ENCODE measurements around the gene PBXIP1.

Gene PBXIP1

GRCh38 chr1:154974102-154974807, 18.4 kb upstream of the PBXIP1 start, which contains the start of gene CKS1B:
TSS of gene CKS1B (plus strand) at chr1:154974681. CDS start at chr1:154974746, 65 bp downstream.
- no peak for TF ChIP-seq CTCF (IDR thresholded peaks at IDR 0.05; ENCODE audit: low read length, missing control alignments)
- H3K4me3 ChIP-seq (replicated peaks; ENCODE audit: low read depth, low read length) = peak within 1 kb of the TSS; percentile 83
- DNase-seq (ENCODE audit: low read depth) = peak; percentile 100

DNA sequence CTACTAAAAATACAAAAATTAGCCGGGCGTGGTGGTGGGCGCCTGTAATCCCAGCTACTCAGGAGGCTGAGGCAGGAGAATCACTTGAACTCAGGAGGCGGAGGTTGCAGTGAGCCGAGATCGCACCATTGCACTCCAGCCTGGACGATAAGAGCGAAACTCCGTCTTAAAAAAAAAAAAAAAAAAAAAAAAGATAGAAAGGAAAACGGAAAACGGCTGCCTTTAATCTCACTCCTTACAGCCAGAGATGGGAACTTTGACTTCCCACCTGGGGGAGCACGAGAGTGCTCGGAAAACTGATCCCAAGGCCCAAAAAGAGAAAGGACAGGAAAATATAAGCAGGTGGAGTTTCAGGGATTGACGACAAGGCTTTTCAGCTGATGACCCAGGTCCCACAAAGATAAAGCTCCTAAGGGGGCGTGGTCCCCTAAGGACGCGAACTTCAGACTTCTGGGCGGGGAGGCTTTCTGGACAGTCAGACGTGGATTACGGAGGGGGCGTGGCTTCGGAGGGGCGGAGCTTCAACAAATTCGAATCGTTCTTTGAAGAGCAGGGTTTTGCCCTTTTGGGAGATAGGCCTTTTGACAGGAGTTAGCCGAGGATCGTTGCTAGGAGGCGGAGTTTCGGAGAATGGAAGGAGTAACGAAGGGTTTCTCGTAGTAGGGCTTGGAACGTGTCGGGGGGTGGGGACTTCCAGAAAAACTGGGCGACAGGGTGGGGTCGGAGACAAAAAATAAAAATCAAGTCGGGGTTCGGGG, 17.6 kb upstream of the PBXIP1 start:
- TF ChIP-seq CTCF (IDR thresholded peaks at IDR 0.05; ENCODE audit: low read length, missing control alignments) = peak; percentile 29
- peak; percentile 98 for DNase-seq (ENCODE audit: low read depth)
- H3K4me3 ChIP-seq (replicated peaks; ENCODE audit: low read depth, low read length) = peak overlapping the region; percentile 83

GRCh38 chr1:154972517-154973343, 16.8 kb upstream of the PBXIP1 start:
- TF ChIP-seq CTCF (IDR thresholded peaks at IDR 0.05; ENCODE audit: low read length, missing control alignments) = no peak
- peak overlapping the region; percentile 83 for H3K4me3 ChIP-seq (replicated peaks; ENCODE audit: low read depth, low read length)
- peak; percentile 98 for DNase-seq (ENCODE audit: low read depth)

GRCh38 chr1:154972213-154972516, 16.3 kb upstream of the PBXIP1 start:
- TF ChIP-seq CTCF (IDR thresholded peaks at IDR 0.05; ENCODE audit: low read length, missing control alignments) = no peak
- peak overlapping the region; percentile 83 for H3K4me3 ChIP-seq (replicated peaks; ENCODE audit: low read depth, low read length)

GRCh38 chr1:154971341-154971998, 15.6 kb upstream of the PBXIP1 start:
- no peak for TF ChIP-seq CTCF (IDR thresholded peaks at IDR 0.05; ENCODE audit: low read length, missing control alignments)
- peak; percentile 35 for DNase-seq (ENCODE audit: low read depth)
- peak overlapping the region; percentile 83 for H3K4me3 ChIP-seq (replicated peaks; ENCODE audit: low read depth, low read length)

More at GRCh38 chr1:154972213-154972516, 16.3 kb upstream of the PBXIP1 start:
- no peak for DNase-seq (ENCODE audit: low read depth)

- H3K4me3 ChIP-seq (replicated peaks; ENCODE audit: low read depth, low read length) = peak within 1 kb of the TSS; percentile 83
- TF ChIP-seq CTCF (IDR thresholded peaks at IDR 0.05; ENCODE audit: low read length, missing control alignments) = no peak
- DNase-seq (ENCODE audit: low read depth) = peak; percentile 94
These were observed 14.9 kb upstream of the PBXIP1 start, which contains the start of gene SHC1 for GRCh38 chr1:154970631-154971340. TSS of gene SHC1 (minus strand) at chr1:154970747. CDS start at chr1:154970526, 221 bp downstream.
